Caco-2 (cell line): ENCODE measurements around the gene CYP26A1. TPM values are rescaled to one million over a fixed set of nuclear protein-coding genes. Genes with fewer than 3 reads are reported as not detected.

Source experiments
- BruUV-seq: library from RNA; stranded (reverse); fragments of 400-500 nt; replicated peaks from 2 replicates; lab custom pipeline; 2021; lab: Mats Ljungman, UMichigan
- CTCF ChIA-PET: fragments of 300-600 bp; sonication (Branson Sonifier 250); formaldehyde crosslinking; loops from one replicate; lab custom pipeline; 2022; ENCODE audit warnings: antibody characterized with exemption; lab: Charles Lee
- POLR2A ChIA-PET: fragments of 300-600 bp; sonication (Branson Sonifier 250); formaldehyde crosslinking; loops from one replicate; lab custom pipeline; 2022; ENCODE audit warnings: antibody characterized with exemption; lab: Charles Lee
- DNase-seq, 2 experiments: peaks; one replicate each; pipeline versions ENCODE4 v3.0.0 to v3.0.0-alpha.2; 2020 to 2022
- H3K27me3 ChIP-seq: replicated peaks from 2 replicates; pipeline ENCODE4 v1.6.0; 2011; ENCODE audit warnings: low read length; ENCODE audit not compliant: control insufficient read depth, insufficient read depth
- H3K36me3 ChIP-seq: 2 replicates; pipeline ENCODE4 v1.5.1; 2011; ENCODE audit warnings: low read length; ENCODE audit not compliant: control insufficient read depth, insufficient read depth
- H3K4me1 ChIP-seq: fragments of 250-450 bp; sonication (Bioruptor Pico); 2 replicates; pipeline ENCODE4 v1.5.1; 2020; ENCODE audit warnings: mild to moderate bottlenecking
- H3K4me3 ChIP-seq: 2 replicates; pipeline ENCODE4 v1.5.1; 2011; ENCODE audit warnings: low read depth, mild to moderate bottlenecking, control low read depth, low read length
- H3K9me3 ChIP-seq: fragments of 250-450 bp; sonication (Bioruptor Pico); 2 replicates; pipeline ENCODE4 v1.5.1; 2020; ENCODE audit warnings: mild to moderate bottlenecking, moderate library complexity
- H3K27ac Mint-ChIP-seq: one replicate; pipeline ENCODE4 v1.8.0; 2022; ENCODE audit warnings: mixed read lengths; ENCODE audit not compliant: unreplicated experiment
- H3K27me3 Mint-ChIP-seq: one replicate; pipeline ENCODE4 v1.8.0; 2022; ENCODE audit warnings: mixed read lengths; ENCODE audit not compliant: insufficient read depth, unreplicated experiment
- H3K36me3 Mint-ChIP-seq: one replicate; pipeline ENCODE4 v1.8.0; 2022; ENCODE audit warnings: mild to moderate bottlenecking, mixed read lengths; ENCODE audit not compliant: insufficient read depth, unreplicated experiment
- H3K4me1 Mint-ChIP-seq: one replicate; pipeline ENCODE4 v1.8.0; 2022; ENCODE audit warnings: low read depth, mixed read lengths; ENCODE audit not compliant: unreplicated experiment
- H3K4me3 Mint-ChIP-seq: one replicate; pipeline ENCODE4 v1.8.0; 2022; ENCODE audit warnings: mild to moderate bottlenecking, moderate library complexity, mixed read lengths; ENCODE audit not compliant: unreplicated experiment
- H3K9me3 Mint-ChIP-seq: one replicate; pipeline ENCODE4 v1.8.0; 2022; ENCODE audit warnings: mixed read lengths; ENCODE audit not compliant: unreplicated experiment
- intact Hi-C: fragments of 100-400 bp; cut with micrococcal nuclease; formaldehyde crosslinking; loops from one replicate; pipeline ENCODE4 v1.10.0; 2022; ENCODE audit not compliant: unreplicated experiment
- total RNA-seq: library from RNA; stranded (reverse); gene quantifications from 2 replicates; pipeline ENCODE4 v1.2.3, GENCODE V29; 2022
- TF ChIP-seq, protein P1 (sequence below), 2 experiments: fragments of 200-600 bp in 1 of 2; IDR thresholded peaks; 1 replicate in 1 of 2; 2 replicates in 1 of 2; pipeline versions ENCODE4 v1.5.1 to v1.8.0; 2011 to 2022; ENCODE audit warnings: antibody characterized with exemption in 1 of 2, control low read depth in 1 of 2, inconsistent platforms in 1 of 2, low read depth in 1 of 2, low read length in 1 of 2, mild to moderate bottlenecking in 1 of 2, moderate library complexity in 1 of 2; ENCODE audit not compliant: insufficient read depth in 1 of 2, severe bottlenecking in 1 of 2, unreplicated experiment in 1 of 2

The CYP26A1 gene
- total RNA-seq, 1 experiment from 2014 or later: 0.82 TPM

GRCh38 chr10:93070378-93071176 is 3.1 kb upstream of the CYP26A1 start:
- Mint-ChIP-seq H3K9me3 (no peaks in the 10 kb centered on the region), H3K27me3 (peaks cover 19% of the 10 kb centered on the region), H3K36me3 (peaks cover 6% of the 10 kb centered on the region), H3K4me3 (peak overlapping the region; percentile 74), H3K27ac (no peak overlapping the region), H3K4me1 (no peaks in the 10 kb centered on the region)
- BruUV-seq: no TSS peak
- H3K4me1 ChIP-seq: peaks cover 11% of the 10 kb centered on the region
- H3K36me3 ChIP-seq: no peaks in the 10 kb centered on the region
- no peaks in the 10 kb centered on the region for H3K9me3 ChIP-seq
- POLR2A ChIA-PET: no interaction called here
- no peak for DNase-seq
- H3K4me3 ChIP-seq: no peak overlapping the region
- intact Hi-C loops: no loop called here
- TF ChIP-seq, protein P1, sequence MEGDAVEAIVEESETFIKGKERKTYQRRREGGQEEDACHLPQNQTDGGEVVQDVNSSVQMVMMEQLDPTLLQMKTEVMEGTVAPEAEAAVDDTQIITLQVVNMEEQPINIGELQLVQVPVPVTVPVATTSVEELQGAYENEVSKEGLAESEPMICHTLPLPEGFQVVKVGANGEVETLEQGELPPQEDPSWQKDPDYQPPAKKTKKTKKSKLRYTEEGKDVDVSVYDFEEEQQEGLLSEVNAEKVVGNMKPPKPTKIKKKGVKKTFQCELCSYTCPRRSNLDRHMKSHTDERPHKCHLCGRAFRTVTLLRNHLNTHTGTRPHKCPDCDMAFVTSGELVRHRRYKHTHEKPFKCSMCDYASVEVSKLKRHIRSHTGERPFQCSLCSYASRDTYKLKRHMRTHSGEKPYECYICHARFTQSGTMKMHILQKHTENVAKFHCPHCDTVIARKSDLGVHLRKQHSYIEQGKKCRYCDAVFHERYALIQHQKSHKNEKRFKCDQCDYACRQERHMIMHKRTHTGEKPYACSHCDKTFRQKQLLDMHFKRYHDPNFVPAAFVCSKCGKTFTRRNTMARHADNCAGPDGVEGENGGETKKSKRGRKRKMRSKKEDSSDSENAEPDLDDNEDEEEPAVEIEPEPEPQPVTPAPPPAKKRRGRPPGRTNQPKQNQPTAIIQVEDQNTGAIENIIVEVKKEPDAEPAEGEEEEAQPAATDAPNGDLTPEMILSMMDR (IDR thresholded peaks at IDR 0.05; ENCODE audit: insufficient read depth in 1 of 2, low read depth in 1 of 2, low read length in 1 of 2, severe bottlenecking in 1 of 2, unreplicated experiment in 1 of 2): no peak
- H3K27me3 ChIP-seq: peaks cover 5% of the 10 kb centered on the region; the same call in 1 of the 2 replicates
- CTCF ChIA-PET: no interaction called here

DNA sequence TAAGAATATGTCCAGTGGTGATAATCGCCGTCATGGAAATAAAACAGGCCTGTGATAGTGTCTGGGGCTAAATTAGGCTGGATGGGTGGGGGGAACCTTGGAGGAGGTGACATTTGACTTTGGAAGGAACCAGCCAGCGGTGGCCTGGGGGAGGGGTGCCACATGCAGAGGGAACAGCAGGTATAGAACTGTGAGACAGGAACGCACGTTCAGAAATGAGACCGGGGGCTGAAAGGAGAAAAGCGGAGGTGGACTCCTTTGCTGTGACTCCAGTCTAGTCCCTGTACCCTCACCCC is 2.6 kb upstream of the CYP26A1 start:
- no peaks in the 10 kb centered on the region for H3K4me1 Mint-ChIP-seq
- Histone ChIP-seq H3K9me3 (no peaks in the 10 kb centered on the region), H3K27me3 (peaks cover 5% of the 10 kb centered on the region; the same call in 1 of the 2 replicates), H3K4me3 (peak overlapping the region; percentile 6; the same call in 1 of the 2 replicates), H3K4me1 (peaks cover 11% of the 10 kb centered on the region), H3K36me3 (no peaks in the 10 kb centered on the region)
- intact Hi-C loops: no loop called here
- H3K9me3 Mint-ChIP-seq: no peaks in the 10 kb centered on the region
- ChIA-PET CTCF (interaction anchor here (0.7 kb wide), 1 partner anchor 269 kb away, joined by 5 read pairs; no protein-coding TSS in a partner anchor), POLR2A (no interaction called here)
- BruUV-seq: no TSS peak
- no peak for DNase-seq
- peaks cover 6% of the 10 kb centered on the region for H3K36me3 Mint-ChIP-seq
- peaks cover 19% of the 10 kb centered on the region for H3K27me3 Mint-ChIP-seq
- H3K27ac Mint-ChIP-seq: no peak overlapping the region
- TF ChIP-seq, protein P1 (IDR thresholded peaks at IDR 0.05; ENCODE audit: insufficient read depth in 1 of 2, low read depth in 1 of 2, low read length in 1 of 2, severe bottlenecking in 1 of 2, unreplicated experiment in 1 of 2): no peak
- H3K4me3 Mint-ChIP-seq: peak overlapping the region; percentile 74

DNA sequence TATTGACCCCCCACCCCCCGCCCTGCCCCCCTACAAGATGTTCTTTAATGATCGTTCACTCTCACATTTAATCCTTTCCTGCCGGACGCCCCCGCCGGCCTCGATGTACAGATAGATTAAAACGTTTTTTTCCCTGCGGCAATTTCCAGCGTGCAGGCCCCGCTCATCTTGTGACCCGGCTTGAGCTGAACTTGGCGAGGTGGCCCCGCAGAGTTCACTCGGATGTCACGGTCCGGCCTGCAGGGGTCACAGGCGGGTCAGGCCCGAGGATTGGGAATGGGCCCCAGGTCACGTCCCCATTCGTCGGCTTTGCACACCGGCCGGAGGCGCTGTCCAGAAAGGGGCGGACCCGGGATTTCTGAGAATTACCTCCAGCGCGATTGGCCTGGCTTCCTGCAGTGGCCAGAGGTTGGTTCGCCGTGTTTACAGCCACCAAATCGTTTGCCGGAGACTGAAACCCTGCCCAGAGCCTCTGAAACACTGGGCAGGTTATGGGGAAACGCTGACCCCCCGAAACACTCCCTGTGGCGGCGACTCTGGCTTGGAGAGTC is 1.9 kb upstream of the CYP26A1 start:
- H3K9me3 Mint-ChIP-seq: no peaks in the 10 kb centered on the region
- no peak overlapping the region for H3K27ac Mint-ChIP-seq
- ChIA-PET CTCF (interaction anchor here (0.7 to 1.6 kb wide), 3 partner anchors 185 to 270 kb away, joined by 3 to 6 read pairs (median 5); no protein-coding TSS in a partner anchor), POLR2A (no interaction called here)
- DNase-seq: peak; percentile 84 to 87
- BruUV-seq: no TSS peak
- TF ChIP-seq, protein P1 (IDR thresholded peaks at IDR 0.05; ENCODE audit: insufficient read depth in 1 of 2, low read depth in 1 of 2, low read length in 1 of 2, severe bottlenecking in 1 of 2, unreplicated experiment in 1 of 2): peak in 1 of 2 experiments; percentile 37
- H3K4me3 ChIP-seq: peak overlapping the region; percentile 49
- peaks cover 5% of the 10 kb centered on the region; the same call in 1 of the 2 replicates for H3K27me3 ChIP-seq
- no peaks in the 10 kb centered on the region for H3K36me3 ChIP-seq
- intact Hi-C loops: loop anchor here (2.0 kb wide), 2 partner anchors 187 to 217 kb away; no protein-coding TSS in a partner anchor
- no peaks in the 10 kb centered on the region for H3K9me3 ChIP-seq
- H3K27me3 Mint-ChIP-seq: peaks cover 19% of the 10 kb centered on the region
- H3K4me3 Mint-ChIP-seq: peak overlapping the region; percentile 74
- H3K4me1 Mint-ChIP-seq: no peaks in the 10 kb centered on the region
- peaks cover 6% of the 10 kb centered on the region for H3K36me3 Mint-ChIP-seq
- H3K4me1 ChIP-seq: peaks cover 15% of the 10 kb centered on the region
